Loucy (cell line): ENCODE results near the gene PARVA.

Source experiments
- EZH2phosphoT487 ChIP-seq: fragments of 200-600 bp; IDR thresholded peaks from 2 replicates; pipeline ENCODE4 v1.6.1; 2018; ENCODE audit warnings: antibody characterized with exemption, mild to moderate bottlenecking, moderate library complexity, borderline replicate concordance
- TF ChIP-seq, protein P1 (sequence below): fragments of 200-600 bp; sonication (generic); conservative IDR thresholded peaks from 2 replicates; pipeline ENCODE4 v1.5.1; 2014; ENCODE audit warnings: mild to moderate bottlenecking, antibody characterized with exemption, low read length

DNA sequence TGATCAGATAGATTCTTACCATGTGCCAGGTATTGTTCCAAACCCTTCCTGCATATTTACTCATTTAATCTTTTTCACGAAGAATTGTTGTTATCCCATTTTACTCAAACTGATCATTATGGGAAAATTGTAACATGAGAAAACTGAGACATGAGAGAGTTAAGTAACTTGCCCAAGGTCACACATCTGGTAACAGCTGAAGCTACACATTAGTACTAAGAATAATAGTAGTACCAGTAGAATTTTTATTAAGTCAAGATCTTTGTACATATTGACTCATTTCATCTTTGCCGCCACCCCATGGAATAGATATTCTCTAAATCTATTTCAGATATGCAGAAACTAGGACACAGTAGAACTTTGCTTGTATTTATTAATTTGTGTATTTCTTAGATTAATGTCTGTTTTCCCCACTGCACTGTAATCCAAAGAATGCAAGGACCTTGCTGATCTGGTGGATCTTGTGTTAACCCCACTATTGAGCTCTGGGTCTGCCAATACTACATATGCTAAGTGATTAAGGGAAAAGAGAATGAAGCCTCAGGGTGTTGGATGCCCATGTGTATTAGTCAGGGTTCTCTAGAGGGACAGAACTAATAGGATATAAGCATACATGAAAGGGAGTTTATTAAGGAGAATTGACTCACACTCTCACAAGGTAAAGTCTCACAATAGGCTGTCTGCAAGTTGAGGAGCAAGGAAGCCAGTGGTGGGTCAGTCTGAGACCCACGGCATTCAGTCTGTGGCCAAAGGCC, 72.8 kb downstream of the PARVA start:
- TF ChIP-seq, protein P1, sequence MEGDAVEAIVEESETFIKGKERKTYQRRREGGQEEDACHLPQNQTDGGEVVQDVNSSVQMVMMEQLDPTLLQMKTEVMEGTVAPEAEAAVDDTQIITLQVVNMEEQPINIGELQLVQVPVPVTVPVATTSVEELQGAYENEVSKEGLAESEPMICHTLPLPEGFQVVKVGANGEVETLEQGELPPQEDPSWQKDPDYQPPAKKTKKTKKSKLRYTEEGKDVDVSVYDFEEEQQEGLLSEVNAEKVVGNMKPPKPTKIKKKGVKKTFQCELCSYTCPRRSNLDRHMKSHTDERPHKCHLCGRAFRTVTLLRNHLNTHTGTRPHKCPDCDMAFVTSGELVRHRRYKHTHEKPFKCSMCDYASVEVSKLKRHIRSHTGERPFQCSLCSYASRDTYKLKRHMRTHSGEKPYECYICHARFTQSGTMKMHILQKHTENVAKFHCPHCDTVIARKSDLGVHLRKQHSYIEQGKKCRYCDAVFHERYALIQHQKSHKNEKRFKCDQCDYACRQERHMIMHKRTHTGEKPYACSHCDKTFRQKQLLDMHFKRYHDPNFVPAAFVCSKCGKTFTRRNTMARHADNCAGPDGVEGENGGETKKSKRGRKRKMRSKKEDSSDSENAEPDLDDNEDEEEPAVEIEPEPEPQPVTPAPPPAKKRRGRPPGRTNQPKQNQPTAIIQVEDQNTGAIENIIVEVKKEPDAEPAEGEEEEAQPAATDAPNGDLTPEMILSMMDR = no peak
- TF ChIP-seq EZH2phosphoT487 = no peak
